ENCODE results near the gene STXBP2. TPM values are rescaled to one million over a fixed set of nuclear protein-coding genes. Genes with fewer than 3 reads are reported as not detected.

The STXBP2 gene
- total RNA-seq, 4 donors from 2014 or later = 4.4 to 16.9 (median 14.1) TPM

GRCh38 chr19:7685546-7686445 lies 48.9 kb downstream of the STXBP2 start:
- Histone ChIP-seq H3K4me3 (no peak overlapping the region), H3K9me3 (no peaks in the 10 kb centered on the region), H3K4me1 (peaks cover 0 to 20% (median 8%) of the 10 kb centered on the region in 3 donors), H3K36me3 (peaks cover 0 to 34% of the 10 kb centered on the region in 2 donors), H3K27ac (no peak overlapping the region), H3K27me3 (peaks cover 20% of the 10 kb centered on the region)
- no peak for TF ChIP-seq CTCF (IDR thresholded peaks at IDR 0.05)
- TF ChIP-seq POLR2A (IDR thresholded peaks at IDR 0.05) = no peak
- TF ChIP-seq POLR2AphosphoS5 (IDR thresholded peaks at IDR 0.05) = no peak
- no peak for TF ChIP-seq EP300 (IDR thresholded peaks at IDR 0.05)
- ATAC-seq = no peak
- 24 to 36% methylated on average over 4 to 11 of the region's 19 CpGs for WGBS, 2 donors (ENCODE audit: low coverage in 1 of 2)

GRCh38 chr19:7687177-7687576 lies 50.3 kb downstream of the STXBP2 start:
- Histone ChIP-seq H3K27me3 (peaks cover 30% of the 10 kb centered on the region), H3K27ac (no peak overlapping the region), H3K4me1 (peaks cover 0 to 8% (median under 1%) of the 10 kb centered on the region in 3 donors), H3K36me3 (peaks cover 0 to 33% of the 10 kb centered on the region in 2 donors), H3K4me3 (no peak overlapping the region), H3K9me3 (no peaks in the 10 kb centered on the region)
- TF ChIP-seq POLR2AphosphoS5 (IDR thresholded peaks at IDR 0.05) (no peak), POLR2A (IDR thresholded peaks at IDR 0.05) (no peak), CTCF (IDR thresholded peaks at IDR 0.05) (no peak), EP300 (IDR thresholded peaks at IDR 0.05) (no peak)
- WGBS, 2 donors (ENCODE audit: low coverage in 1 of 2) = 82 to 87% methylated on average over 4 to 7 of the region's 12 CpGs
- ATAC-seq = no peak

- Histone ChIP-seq H3K36me3 (peaks cover 0 to 13% of the 10 kb centered on the region in 2 donors), H3K4me1 (no peaks in the 10 kb centered on the region), H3K27ac (no peak overlapping the region), H3K27me3 (peaks cover 47% of the 10 kb centered on the region), H3K4me3 (no peak overlapping the region), H3K9me3 (no peaks in the 10 kb centered on the region)
- no peak for ATAC-seq
- WGBS, 2 donors (ENCODE audit: low coverage in 1 of 2) = 29 to 83% methylated on average over 1 to 3 of the region's 23 CpGs
- no peak for TF ChIP-seq POLR2AphosphoS5 (IDR thresholded peaks at IDR 0.05)
- no peak for TF ChIP-seq EP300 (IDR thresholded peaks at IDR 0.05)
- TF ChIP-seq POLR2A (IDR thresholded peaks at IDR 0.05) = no peak
- no peak for TF ChIP-seq CTCF (IDR thresholded peaks at IDR 0.05)
These were observed 52.3 kb downstream of the STXBP2 start for GRCh38 chr19:7689165-7689564.

- Histone ChIP-seq H3K27me3 (peaks cover 57% of the 10 kb centered on the region), H3K9me3 (no peaks in the 10 kb centered on the region), H3K36me3 (no peaks in the 10 kb centered on the region), H3K4me3 (no peak overlapping the region), H3K4me1 (no peaks in the 10 kb centered on the region), H3K27ac (no peak overlapping the region)
- 64 to 84% methylated on average over 5 to 7 of the region's 8 CpGs for WGBS, 2 donors (ENCODE audit: low coverage in 1 of 2)
- ATAC-seq = no peak
- no peak for TF ChIP-seq POLR2A (IDR thresholded peaks at IDR 0.05)
- TF ChIP-seq POLR2AphosphoS5 (IDR thresholded peaks at IDR 0.05) = no peak
- no peak for TF ChIP-seq CTCF (IDR thresholded peaks at IDR 0.05)
- no peak for TF ChIP-seq EP300 (IDR thresholded peaks at IDR 0.05)
These were observed 53.9 kb downstream of the STXBP2 start for GRCh38 chr19:7690779-7691258.

- no peak for TF ChIP-seq EP300 (IDR thresholded peaks at IDR 0.05)
- no peak for TF ChIP-seq CTCF (IDR thresholded peaks at IDR 0.05)
These were observed 54.6 kb downstream of the STXBP2 start for GRCh38 chr19:7691497-7691896.

More at GRCh38 chr19:7691497-7691896, 54.6 kb downstream of the STXBP2 start:
- no peak overlapping the region for H3K4me3 ChIP-seq
- H3K4me1 ChIP-seq = no peaks in the 10 kb centered on the region
- no peak overlapping the region for H3K27ac ChIP-seq
- H3K27me3 ChIP-seq = peaks cover 64% of the 10 kb centered on the region
- H3K36me3 ChIP-seq = no peaks in the 10 kb centered on the region
- ATAC-seq = no peak
- no peaks in the 10 kb centered on the region for H3K9me3 ChIP-seq
